GM19193 (cell line): Measurements from ENCODE around the gene SGTB.

Experiments used
- POLR2A ChIP-seq: IDR thresholded peaks from 4 replicates; pipeline ENCODE4 v1.6.1; 2011; ENCODE audit not compliant: insufficient read depth, insufficient read length; ENCODE audit errors: extremely low read depth

Gene SGTB

GRCh38 chr5:65646938-65647337, 75.0 kb downstream of the SGTB start:
- no peak for TF ChIP-seq POLR2A

GRCh38 chr5:65640240-65640639, 81.7 kb downstream of the SGTB start:
- no peak for TF ChIP-seq POLR2A

- TF ChIP-seq POLR2A: no peak
Observed at GRCh38 chr5:65630981-65631380, 90.9 kb downstream of the SGTB start.

GRCh38 chr5:65625743-65626142, 96.2 kb downstream of the SGTB start:
- no peak for TF ChIP-seq POLR2A

GRCh38 chr5:65624571-65625555, 97.0 kb downstream of the SGTB start, which contains the start of the genes SHLD3 and TRAPPC13:
TSS of gene SHLD3 (plus strand) at chr5:65625027. CDS start at chr5:65629588, 4,561 bp downstream.
TSS of gene TRAPPC13 (plus strand) at chr5:65625027. CDS start at chr5:65625061, 34 bp downstream.
- peak; percentile 68 for TF ChIP-seq POLR2A

- TF ChIP-seq POLR2A: peak; percentile 72
Observed at GRCh38 chr5:65624025-65624570, 97.8 kb downstream of the SGTB start, which contains the start of gene TRIM23. TSS of gene TRIM23 (minus strand) at chr5:65624333. CDS start at chr5:65624274, 59 bp downstream.

GRCh38 chr5:65623482-65623881, 98.4 kb downstream of the SGTB start:
- TF ChIP-seq POLR2A: no peak

GRCh38 chr5:65620021-65620420, 101.9 kb downstream of the SGTB start:
- TF ChIP-seq POLR2A: no peak
